Aorta (tissue), 5 donors: ENCODE data around the gene ERN1. TPM values are rescaled to one million over a fixed set of nuclear protein-coding genes. Genes with fewer than 3 reads are reported as not detected.

ENCODE experiments used
- ATAC-seq: fragments of 200-7000 bp; cut with Tn5 transposase; one replicate; pipeline ENCODE4 v1.9.1; 2022; ENCODE audit warnings: moderate library complexity; ENCODE audit not compliant: low FRiP score
- DNase-seq, 2 donors: peaks; one replicate each; pipeline ENCODE4 v3.0.0-alpha.2; 2020
- H3K27ac ChIP-seq, 2 donors: one replicate each; pipeline ENCODE4 v1.5.1; 2013; ENCODE audit warnings: low read length in 2 of 2, mild to moderate bottlenecking in 2 of 2, moderate library complexity in 2 of 2, control low read depth in 1 of 2, inconsistent platforms in 1 of 2, low read depth in 1 of 2
- H3K27me3 ChIP-seq, 2 donors: one replicate each; pipeline ENCODE4 v1.6.1; 2013; ENCODE audit warnings: control low read depth in 1 of 2, low read length in 1 of 2, mild to moderate bottlenecking in 1 of 2, moderate library complexity in 1 of 2; ENCODE audit not compliant: insufficient read depth in 2 of 2, control insufficient read depth in 1 of 2
- H3K36me3 ChIP-seq, 2 donors: one replicate each; pipeline ENCODE4 v1.6.1; 2013; ENCODE audit warnings: control low read depth in 1 of 2, low read length in 1 of 2, mild to moderate bottlenecking in 1 of 2; ENCODE audit not compliant: insufficient read depth in 2 of 2, control insufficient read depth in 1 of 2
- H3K4me1 ChIP-seq, 2 donors: one replicate each; pipeline ENCODE4 v1.6.1; 2013; ENCODE audit warnings: low read length in 2 of 2, control low read depth in 1 of 2, mild to moderate bottlenecking in 1 of 2, moderate library complexity in 1 of 2; ENCODE audit not compliant: insufficient read depth in 2 of 2, control insufficient read depth in 1 of 2
- H3K4me3 ChIP-seq, 2 donors: one replicate each; pipeline ENCODE4 v1.5.1; 2013; ENCODE audit warnings: low read length in 2 of 2, control low read depth in 1 of 2, mild to moderate bottlenecking in 1 of 2
- H3K9me3 ChIP-seq: one replicate; pipeline ENCODE4 v1.6.1; 2013; ENCODE audit warnings: mild to moderate bottlenecking, low read length; ENCODE audit not compliant: control insufficient read depth
- WGBS, 2 donors: extraction: QIAGEN DNeasy Blood & Tissue Kit; methylation state at CpG; one replicate each; pipeline ENCODE4 v1.1.7; 2013; 5-methylcytosine and 5-hydroxymethylcytosine counted together
- intact Hi-C, 2 donors: fragments of 100-400 bp; cut with DNase I; formaldehyde crosslinking; loops; one replicate each; pipeline versions ENCODE4 v1.14.2 to v1.15.0; 2022
- polyA plus RNA-seq, 2 donors: library from polyadenylated mRNA; stranded (reverse); fragments of 200-250 nt; gene quantifications; one replicate each; pipeline ENCODE4 v1.2.3, GENCODE V29; 2013
- total RNA-seq, 2 donors: library from RNA; stranded (reverse); fragmentation: NEBNext Ultra II Directional; extraction: Animal tissue kit (Norgen Biotek cat#: 25700); gene quantifications; one replicate each; pipeline ENCODE4 v1.2.1, GENCODE V29; 2021
- donor health status: healthy with polysubstance abuse.
- donor health status: Bipolar disorder and iron deficiency.
- donor health status: DM: no; HTN: no; CAD: no.
- donor health status: DM: no; HTN: no; CAD: no.
- donor health status: DM: yes; HTN: yes; CAD: no.

The ERN1 gene
- total and polyA plus RNA-seq, 4 donors, result 1.0 to 31.0 (median 11.5) TPM

DNA sequence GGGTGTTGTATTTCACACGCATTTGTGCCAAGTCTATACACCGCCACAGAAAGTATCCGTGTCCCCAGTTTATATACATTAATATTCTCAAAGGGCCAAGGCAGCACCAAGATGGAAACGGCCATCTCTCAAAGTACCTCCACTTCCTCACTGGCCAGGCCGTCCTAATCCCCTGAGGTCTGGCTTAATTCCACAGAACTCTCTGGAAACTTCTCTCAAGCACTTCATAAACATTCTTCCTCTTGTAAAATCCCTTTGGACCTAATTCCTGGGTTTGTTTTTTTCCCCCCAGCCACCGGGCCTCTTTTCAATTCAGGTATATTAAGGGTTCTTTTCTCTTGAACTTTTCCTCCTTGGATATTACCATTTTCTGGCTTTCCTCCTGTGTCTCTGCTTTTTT lies 5.1 kb upstream of the ERN1 start:
- 51 to 54% methylated on average over 6 of the region's 6 CpGs for WGBS, 2 donors
- intact Hi-C loops, result loop anchor here (5.0 kb wide), 5 partner anchors 73 to 288 kb away; partner anchors contain the start of genes CSHL1 (in 1 of the 2) and GH1 (in 1 of the 2)
- H3K4me1 ChIP-seq, result no peaks in the 10 kb centered on the region

DNA sequence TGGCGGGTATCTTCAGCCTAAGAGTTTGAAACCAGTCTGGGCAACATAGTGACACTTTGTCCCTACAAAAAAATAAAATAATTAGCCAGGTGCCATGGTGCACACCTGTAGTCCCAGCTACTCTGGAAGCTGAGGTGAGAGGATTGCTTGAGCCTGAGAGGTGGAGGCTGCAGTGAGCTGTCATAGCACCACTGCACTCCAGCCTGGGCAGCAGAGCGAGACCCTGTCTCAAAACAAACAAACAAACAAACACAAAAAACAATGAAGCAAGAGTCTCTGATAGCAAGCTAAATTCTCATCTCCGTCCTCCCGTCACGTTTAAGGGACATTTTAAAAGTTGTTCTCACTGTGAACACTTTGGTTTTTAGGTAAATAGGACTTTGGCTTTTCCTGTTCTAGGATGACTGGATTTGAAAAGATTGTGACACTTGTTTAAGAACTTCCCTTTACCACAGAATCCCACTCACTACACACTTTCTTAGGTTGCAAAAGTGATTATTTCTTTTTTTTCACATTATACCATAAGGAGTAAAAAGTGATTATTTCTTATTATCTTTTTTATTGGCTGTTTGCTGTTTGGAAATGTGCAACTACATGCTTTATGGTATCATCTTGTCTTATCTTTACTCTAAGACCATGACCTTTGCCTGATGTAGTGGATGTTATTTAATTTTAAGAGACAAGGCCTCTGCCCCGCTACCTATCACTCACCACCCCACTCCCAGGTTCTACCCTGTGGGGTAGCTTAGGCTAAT lies 4.4 kb upstream of the ERN1 start:
- no peaks in the 10 kb centered on the region for H3K9me3 ChIP-seq
- no peaks in the 10 kb centered on the region for H3K36me3 ChIP-seq
- intact Hi-C loops, result loop anchor here (5.0 kb wide), 4 partner anchors 72 to 287 kb away; partner anchors contain the start of gene GH1 (in 1 of the 2)
- H3K4me1 ChIP-seq, result no peaks in the 10 kb centered on the region
- no peak overlapping the region for H3K4me3 ChIP-seq
- ATAC-seq (no peak), DNase-seq (no peak)
- 88 to 92% methylated on average over 6 of the region's 6 CpGs for WGBS, 2 donors
- no peak overlapping the region for H3K27ac ChIP-seq
- H3K27me3 ChIP-seq, result peaks cover 0 to 1% of the 10 kb centered on the region in 2 donors

More for the DNA sequence above, 5.1 kb upstream of the ERN1 start:
- no peaks in the 10 kb centered on the region for H3K9me3 ChIP-seq
- H3K36me3 ChIP-seq, result no peaks in the 10 kb centered on the region
- H3K4me3 ChIP-seq, result no peak overlapping the region
- H3K27me3 ChIP-seq, result no peaks in the 10 kb centered on the region
- no peak for DNase-seq
- ATAC-seq, result no peak
- no peak overlapping the region for H3K27ac ChIP-seq

DNA sequence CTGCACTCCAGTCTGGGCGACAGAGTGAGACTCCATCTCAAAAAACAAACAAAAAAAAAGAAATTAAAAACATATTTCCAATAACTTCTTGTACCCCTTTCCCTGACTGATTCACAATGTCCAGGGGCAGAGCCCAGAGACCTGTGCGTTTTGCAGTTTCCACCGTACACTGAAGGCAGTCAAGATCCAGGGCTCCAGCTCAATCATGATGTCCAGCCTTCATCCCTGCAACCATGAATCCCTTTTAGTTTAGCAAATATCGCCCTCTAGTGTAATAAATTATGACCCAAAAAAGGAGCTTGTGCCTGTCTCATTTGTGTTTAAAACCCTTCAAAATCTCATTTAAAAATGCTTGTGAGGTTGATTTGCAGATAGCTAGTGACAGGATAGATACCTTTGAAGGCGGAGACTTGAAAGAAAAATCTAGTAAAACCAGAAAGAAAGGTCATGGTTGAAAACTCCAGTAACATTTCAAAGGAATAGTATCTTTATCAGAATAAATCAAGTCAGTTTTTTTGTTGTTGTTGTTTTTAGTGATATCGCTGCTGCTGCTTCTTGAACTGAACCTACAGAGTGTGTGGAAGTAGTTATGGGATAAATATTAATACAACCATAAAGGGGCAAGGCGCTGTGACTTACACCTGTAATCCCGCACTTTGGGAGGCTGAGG lies 3.7 kb upstream of the ERN1 start:
- DNase-seq (no peak), ATAC-seq (no peak)
- WGBS, 2 donors, result 40% methylated on average over 8 of the region's 8 CpGs
- Histone ChIP-seq H3K4me1 (no peaks in the 10 kb centered on the region), H3K9me3 (no peaks in the 10 kb centered on the region), H3K4me3 (no peak overlapping the region), H3K27ac (no peak overlapping the region), H3K36me3 (no peaks in the 10 kb centered on the region), H3K27me3 (peaks cover 0 to 1% of the 10 kb centered on the region in 2 donors)
- intact Hi-C loops, result loop anchor here (5.0 kb wide), 4 partner anchors 71 to 286 kb away; partner anchors contain the start of gene GH1 (in 1 of the 2)

DNA sequence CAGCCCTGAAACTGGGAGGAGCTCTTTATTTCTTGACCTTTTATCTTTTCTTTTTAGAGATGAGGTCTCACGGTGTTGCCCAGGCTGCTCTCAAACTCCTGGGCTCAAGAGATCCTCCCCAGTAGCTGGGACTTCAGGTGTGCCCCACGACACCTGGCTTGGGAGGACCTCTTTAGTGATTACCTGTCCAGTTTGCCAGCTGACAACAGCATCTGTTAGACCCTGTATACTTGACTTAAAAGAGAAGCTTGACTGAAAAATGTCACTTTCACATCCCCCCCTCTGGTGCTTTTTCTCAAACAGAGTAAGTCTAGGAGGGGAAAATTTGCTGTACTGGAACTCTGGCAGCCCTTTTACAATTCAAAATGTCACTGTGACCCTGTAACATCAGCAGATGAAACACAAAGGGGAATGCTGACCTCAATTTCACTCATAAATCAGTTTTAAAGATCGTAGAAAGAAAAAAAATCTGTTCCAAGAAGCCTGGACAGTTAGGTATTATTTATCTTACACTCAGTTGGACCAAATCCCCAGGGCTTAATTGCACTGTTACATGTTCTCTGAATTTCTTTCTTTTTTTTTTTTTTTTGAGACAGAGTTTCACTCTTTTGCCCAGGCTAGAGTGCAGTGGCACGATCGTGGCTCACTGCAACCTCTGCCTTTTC lies 1.8 kb upstream of the ERN1 start:
- intact Hi-C loops, result loop anchor here (2.0 to 5.0 kb wide), 5 partner anchors 69 to 284 kb away; partner anchors contain the start of gene GH1 (in 1 of the 2)
- H3K27ac ChIP-seq, result no peak overlapping the region
- H3K4me1 ChIP-seq, result no peaks in the 10 kb centered on the region
- no peaks in the 10 kb centered on the region for H3K36me3 ChIP-seq
- no peak overlapping the region for H3K4me3 ChIP-seq
- DNase-seq (no peak), ATAC-seq (no peak)
- WGBS, 2 donors, result 84% methylated on average over 5 of the region's 5 CpGs
- peaks cover 0 to 1% of the 10 kb centered on the region in 2 donors for H3K27me3 ChIP-seq
- no peaks in the 10 kb centered on the region for H3K9me3 ChIP-seq

DNA sequence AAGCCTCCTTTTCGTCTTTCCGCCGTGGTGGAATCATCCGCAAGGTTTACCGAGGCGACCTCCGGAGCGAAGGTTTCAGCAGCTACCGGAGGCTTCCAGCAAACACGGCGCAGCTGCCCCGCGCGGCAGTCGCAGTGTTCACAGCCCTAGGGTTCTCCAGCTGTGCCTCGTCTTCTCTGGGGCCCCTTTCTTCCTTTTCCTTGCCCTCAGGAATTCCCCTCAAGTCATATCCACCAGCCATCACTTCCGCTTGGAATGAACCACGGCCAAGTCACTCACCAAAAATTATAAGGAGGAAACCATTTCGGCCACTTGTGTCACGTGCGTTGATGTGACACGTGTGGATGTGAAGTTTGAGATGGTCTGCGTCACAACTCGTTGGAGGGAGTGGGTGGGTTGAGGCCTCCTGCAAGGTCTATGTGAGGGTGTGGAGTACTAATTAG lies 636 bp upstream of the ERN1 start:
- ATAC-seq (peak; percentile 8), DNase-seq (peak; percentile 79 to 80)
- peak overlapping the region in 1 of 2 donors; percentile 69 for H3K27ac ChIP-seq
- no peaks in the 10 kb centered on the region for H3K36me3 ChIP-seq
- peak overlapping the region in 1 of 2 donors; percentile 5 for H3K4me3 ChIP-seq
- no peaks in the 10 kb centered on the region for H3K4me1 ChIP-seq
- peaks cover 0 to 1% of the 10 kb centered on the region in 2 donors for H3K27me3 ChIP-seq
- intact Hi-C loops, result loop anchor here (2.0 to 5.0 kb wide), 5 partner anchors 68 to 283 kb away; partner anchors contain the start of gene GH1 (in 1 of the 2)
- 24 to 25% methylated on average over 24 of the region's 24 CpGs for WGBS, 2 donors
- no peaks in the 10 kb centered on the region for H3K9me3 ChIP-seq

DNA sequence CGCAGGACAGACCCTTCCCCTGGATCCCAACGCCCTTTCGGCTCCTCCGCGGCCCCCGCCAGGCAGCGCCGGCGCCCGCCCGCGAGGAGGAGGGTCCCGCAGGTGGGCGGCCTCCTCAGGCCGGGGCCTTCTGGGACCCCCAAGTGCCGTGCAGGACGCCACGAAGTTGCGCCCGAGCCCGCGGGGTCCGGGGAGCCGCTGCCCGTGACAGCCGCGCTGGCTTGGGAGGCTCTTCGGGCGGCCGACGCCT lies 504 bp downstream of the ERN1 start:
- 0 to 1% methylated on average over 31 of the region's 31 CpGs for WGBS, 2 donors
- H3K4me3 ChIP-seq, result peak overlapping the region; percentile 46 to 92
- no peaks in the 10 kb centered on the region for H3K9me3 ChIP-seq
- no peaks in the 10 kb centered on the region for H3K36me3 ChIP-seq
- no peak for ATAC-seq
- H3K27ac ChIP-seq, result peak overlapping the region; percentile 91 to 98
- H3K27me3 ChIP-seq, result peaks cover 0 to 1% of the 10 kb centered on the region in 2 donors
- DNase-seq, result no peak
- intact Hi-C loops, result no loop called here
- no peaks in the 10 kb centered on the region for H3K4me1 ChIP-seq

DNA sequence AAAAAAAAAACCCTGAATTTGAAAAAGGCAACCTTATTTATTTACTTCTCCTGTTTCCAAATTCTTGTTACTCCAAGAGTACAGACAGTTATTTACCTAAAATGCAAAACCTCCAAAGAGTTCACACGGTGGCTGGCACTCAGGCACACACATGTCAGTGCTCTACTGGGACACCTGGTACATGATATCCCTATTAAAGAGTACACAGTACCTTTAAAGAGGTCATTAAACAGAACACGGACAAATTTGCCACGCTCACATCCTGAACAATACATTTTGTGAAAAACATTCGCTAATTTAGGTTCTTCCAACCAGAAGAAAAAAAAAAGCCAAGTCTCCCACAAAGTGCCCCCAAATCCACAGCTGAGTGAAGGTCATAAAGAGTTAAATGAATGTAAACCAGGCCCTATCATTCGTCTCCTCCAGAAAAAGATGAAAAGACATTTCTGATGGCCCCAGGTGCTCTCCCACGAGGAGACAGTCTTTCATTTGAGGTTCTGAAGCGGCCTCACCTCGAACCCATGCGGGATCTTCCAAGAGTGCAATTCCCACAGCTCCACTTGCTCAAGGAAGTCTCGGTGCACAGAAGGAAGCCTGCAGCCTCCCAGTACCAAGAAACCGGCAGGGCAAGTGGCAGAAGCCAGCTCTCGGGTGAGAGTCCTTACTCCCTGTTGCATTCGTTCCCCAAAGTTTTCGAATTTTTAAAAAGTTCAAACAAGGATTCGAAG lies 993 bp downstream of the ERN1 start:
- intact Hi-C loops, result no loop called here
- DNase-seq, result peak in 1 of 2 donors; percentile 58
- Histone ChIP-seq H3K4me1 (no peaks in the 10 kb centered on the region), H3K27ac (peak overlapping the region; percentile 91 to 98), H3K4me3 (peak overlapping the region; percentile 46 to 92), H3K27me3 (peaks cover 0 to 1% of the 10 kb centered on the region in 2 donors), H3K36me3 (no peaks in the 10 kb centered on the region), H3K9me3 (no peaks in the 10 kb centered on the region)
- ATAC-seq, result no peak
- WGBS, 2 donors, result 8% methylated on average over 15 of the region's 15 CpGs

DNA sequence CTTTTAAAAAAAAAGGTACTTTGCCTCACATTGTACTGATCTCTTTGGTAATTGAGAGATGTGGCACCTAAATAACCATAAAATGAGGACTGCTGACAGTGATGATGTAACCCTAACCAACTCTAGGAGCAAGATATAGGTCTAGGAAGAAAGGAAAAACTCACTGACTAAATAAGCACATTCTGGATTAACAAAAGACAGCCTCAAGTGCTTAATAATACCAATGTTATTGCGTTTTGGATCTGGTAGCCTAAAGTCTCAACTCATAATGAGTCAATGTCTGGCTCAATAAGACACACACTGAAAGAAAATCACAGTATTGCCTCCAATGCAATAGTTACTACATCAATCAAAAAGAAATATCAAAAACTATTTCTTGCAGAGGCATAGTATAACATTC lies 3.0 kb downstream of the ERN1 start:
- H3K36me3 ChIP-seq, result no peaks in the 10 kb centered on the region
- no peak for ATAC-seq
- H3K4me3 ChIP-seq, result no peak overlapping the region
- no peak for DNase-seq
- H3K4me1 ChIP-seq, result no peaks in the 10 kb centered on the region
- peaks cover 0 to 1% of the 10 kb centered on the region in 2 donors for H3K27me3 ChIP-seq
- WGBS, 2 donors, result 72 to 77% methylated on average over 1 of the region's 1 CpG
- intact Hi-C loops, result no loop called here
- H3K9me3 ChIP-seq, result no peaks in the 10 kb centered on the region
- no peak overlapping the region for H3K27ac ChIP-seq
